Sigmoid colon (tissue), 7 donors: Measurements from ENCODE around the gene NTM. TPM values are rescaled to one million over a fixed set of nuclear protein-coding genes. Genes with fewer than 3 reads are reported as not detected.

Experiments
- DNase-seq: peaks from one replicate; pipeline ENCODE4 v3.0.0-alpha.2; 2019
- H3K27ac ChIP-seq, 4 donors: fragments of 200-600 bp; sonication (generic); one replicate each; pipeline ENCODE4 v1.5.1; 2016 to 2019; ENCODE audit warnings: mild to moderate bottlenecking in 1 of 4
- H3K27me3 ChIP-seq, 3 donors: fragments of 200-600 bp; sonication (generic); one replicate each; pipeline ENCODE4 v1.5.1; 2019; ENCODE audit warnings: mild to moderate bottlenecking in 1 of 3
- H3K36me3 ChIP-seq, 4 donors: fragments of 200-600 bp; sonication (generic); one replicate each; pipeline ENCODE4 v1.5.1; 2016 to 2019
- H3K4me1 ChIP-seq, 4 donors: fragments of 200-600 bp; sonication (generic); one replicate each; pipeline ENCODE4 v1.5.1; 2017 to 2019
- H3K4me3 ChIP-seq, 4 donors: fragments of 200-600 bp; sonication (generic); one replicate each; pipeline ENCODE4 v1.5.1; 2017 to 2019; ENCODE audit warnings: mild to moderate bottlenecking in 2 of 4, moderate library complexity in 1 of 4
- H3K9me3 ChIP-seq, 4 donors: fragments of 200-600 bp in 3 of 4; sonication (generic) in 3 of 4; one replicate each; pipeline versions ENCODE4 v1.5.1 to v1.6.1; 2013 to 2019
- EP300 ChIP-seq, 4 donors: sonication (generic); formaldehyde crosslinking; IDR thresholded peaks; one replicate each; pipeline ENCODE4 v1.6.1; 2017; ENCODE audit warnings: antibody characterized with exemption in 4 of 4
- POLR2A ChIP-seq, 2 donors: fragments of 450-650 bp; IDR thresholded peaks; one replicate each; pipeline ENCODE4 v1.6.1; 2016; ENCODE audit warnings: antibody characterized with exemption in 2 of 2, mild to moderate bottlenecking in 2 of 2, moderate library complexity in 2 of 2
- POLR2AphosphoS5 ChIP-seq, 4 donors: sonication (generic); formaldehyde crosslinking; IDR thresholded peaks; one replicate each; pipeline ENCODE4 v1.6.1; 2017; ENCODE audit warnings: antibody characterized with exemption in 4 of 4
- WGBS, 2 donors: extraction: QIAGEN DNeasy Blood & Tissue Kit; methylation state at CpG; one replicate each; pipeline ENCODE4 v1.1.7; 2013; 5-methylcytosine and 5-hydroxymethylcytosine counted together
- intact Hi-C: fragments of 100-400 bp; cut with DNase I; formaldehyde crosslinking; loops from one replicate; pipeline ENCODE4 v1.15.1; 2023
- polyA plus RNA-seq, 3 donors: library from polyadenylated mRNA; stranded (reverse); fragments of 200-250 nt; gene quantifications; one replicate each; pipeline ENCODE4 v1.2.3, GENCODE V29; 2013
- total RNA-seq, 4 donors: library from RNA; depleted of rRNA; stranded (reverse); fragments of >200 nt; gene quantifications; one replicate each; pipeline ENCODE4 v1.1.0, GENCODE V29; 2016
- TF ChIP-seq, protein P1 (sequence below), 4 experiments: fragments of 450-650 bp in 3 of 4; fragments of 200-600 bp in 1 of 4; IDR thresholded peaks; one replicate each; pipeline ENCODE4 v1.5.1; 2016 to 2019; ENCODE audit warnings: antibody characterized with exemption in 4 of 4, mild to moderate bottlenecking in 3 of 4, moderate library complexity in 2 of 4
- donor health status: healthy with polysubstance abuse.
- donor health status: Bipolar disorder and iron deficiency.
- donor health status: healthy.

Gene NTM
- total and polyA plus RNA-seq, 7 donors: 0.96 to 18.3 (median 6.4) TPM; not detected in 1

DNA sequence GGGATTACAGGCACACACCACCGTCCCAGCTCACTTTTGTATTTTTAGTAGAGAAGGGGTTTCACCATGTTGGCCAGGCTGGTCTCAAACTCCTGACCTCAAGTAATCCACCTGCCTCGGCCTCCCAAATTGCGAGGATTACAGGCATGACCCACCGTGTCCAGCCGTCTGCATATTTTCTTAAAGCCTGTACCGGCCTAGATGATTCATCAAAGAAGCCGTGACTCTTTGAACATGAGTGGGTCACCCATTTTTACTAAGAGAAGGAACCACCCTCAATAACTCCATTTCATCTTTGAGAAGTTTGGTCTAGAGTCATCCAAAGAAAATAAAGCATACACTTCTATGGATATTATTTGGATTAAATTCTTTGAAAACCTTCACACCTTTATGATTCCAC is 388.3 kb downstream of the NTM start:
- intact Hi-C loops: no loop called here
- H3K4me3 ChIP-seq: no peak overlapping the region
- no peaks in the 10 kb centered on the region for H3K9me3 ChIP-seq
- H3K4me1 ChIP-seq: peaks cover 0 to 3% (median 0%) of the 10 kb centered on the region in 4 donors
- WGBS, 2 donors: 93% methylated on average over 7 of the region's 7 CpGs
- H3K36me3 ChIP-seq: no peaks in the 10 kb centered on the region
- no peaks in the 10 kb centered on the region for H3K27me3 ChIP-seq
- H3K27ac ChIP-seq: no peak overlapping the region
- no peak for DNase-seq
- TF ChIP-seq POLR2A (IDR thresholded peaks at IDR 0.05) (no peak), EP300 (IDR thresholded peaks at IDR 0.05) (no peak), POLR2AphosphoS5 (IDR thresholded peaks at IDR 0.05) (no peak)
- TF ChIP-seq, protein P1, sequence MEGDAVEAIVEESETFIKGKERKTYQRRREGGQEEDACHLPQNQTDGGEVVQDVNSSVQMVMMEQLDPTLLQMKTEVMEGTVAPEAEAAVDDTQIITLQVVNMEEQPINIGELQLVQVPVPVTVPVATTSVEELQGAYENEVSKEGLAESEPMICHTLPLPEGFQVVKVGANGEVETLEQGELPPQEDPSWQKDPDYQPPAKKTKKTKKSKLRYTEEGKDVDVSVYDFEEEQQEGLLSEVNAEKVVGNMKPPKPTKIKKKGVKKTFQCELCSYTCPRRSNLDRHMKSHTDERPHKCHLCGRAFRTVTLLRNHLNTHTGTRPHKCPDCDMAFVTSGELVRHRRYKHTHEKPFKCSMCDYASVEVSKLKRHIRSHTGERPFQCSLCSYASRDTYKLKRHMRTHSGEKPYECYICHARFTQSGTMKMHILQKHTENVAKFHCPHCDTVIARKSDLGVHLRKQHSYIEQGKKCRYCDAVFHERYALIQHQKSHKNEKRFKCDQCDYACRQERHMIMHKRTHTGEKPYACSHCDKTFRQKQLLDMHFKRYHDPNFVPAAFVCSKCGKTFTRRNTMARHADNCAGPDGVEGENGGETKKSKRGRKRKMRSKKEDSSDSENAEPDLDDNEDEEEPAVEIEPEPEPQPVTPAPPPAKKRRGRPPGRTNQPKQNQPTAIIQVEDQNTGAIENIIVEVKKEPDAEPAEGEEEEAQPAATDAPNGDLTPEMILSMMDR (IDR thresholded peaks at IDR 0.05): no peak

DNA sequence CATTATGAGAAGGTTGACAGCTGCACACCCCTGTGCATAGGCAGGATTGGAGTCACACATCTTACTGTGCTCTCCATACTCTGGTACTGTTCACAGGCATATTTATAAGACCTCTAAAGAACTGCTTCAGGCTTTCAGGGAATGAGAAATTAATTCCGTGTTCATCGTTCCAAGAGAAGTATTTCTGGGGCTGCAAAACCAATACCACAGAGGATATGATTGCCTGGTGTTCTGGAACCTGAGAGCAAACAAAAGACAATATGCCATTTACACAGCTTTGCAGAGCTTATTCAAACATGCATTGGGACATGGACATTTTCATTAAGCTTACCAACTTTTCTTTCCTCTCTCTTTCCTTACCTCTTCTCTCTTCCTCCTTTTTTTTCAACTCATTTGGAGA is 388.7 kb downstream of the NTM start:
- 88 to 90% methylated on average over 2 of the region's 2 CpGs for WGBS, 2 donors
- DNase-seq: no peak

DNA sequence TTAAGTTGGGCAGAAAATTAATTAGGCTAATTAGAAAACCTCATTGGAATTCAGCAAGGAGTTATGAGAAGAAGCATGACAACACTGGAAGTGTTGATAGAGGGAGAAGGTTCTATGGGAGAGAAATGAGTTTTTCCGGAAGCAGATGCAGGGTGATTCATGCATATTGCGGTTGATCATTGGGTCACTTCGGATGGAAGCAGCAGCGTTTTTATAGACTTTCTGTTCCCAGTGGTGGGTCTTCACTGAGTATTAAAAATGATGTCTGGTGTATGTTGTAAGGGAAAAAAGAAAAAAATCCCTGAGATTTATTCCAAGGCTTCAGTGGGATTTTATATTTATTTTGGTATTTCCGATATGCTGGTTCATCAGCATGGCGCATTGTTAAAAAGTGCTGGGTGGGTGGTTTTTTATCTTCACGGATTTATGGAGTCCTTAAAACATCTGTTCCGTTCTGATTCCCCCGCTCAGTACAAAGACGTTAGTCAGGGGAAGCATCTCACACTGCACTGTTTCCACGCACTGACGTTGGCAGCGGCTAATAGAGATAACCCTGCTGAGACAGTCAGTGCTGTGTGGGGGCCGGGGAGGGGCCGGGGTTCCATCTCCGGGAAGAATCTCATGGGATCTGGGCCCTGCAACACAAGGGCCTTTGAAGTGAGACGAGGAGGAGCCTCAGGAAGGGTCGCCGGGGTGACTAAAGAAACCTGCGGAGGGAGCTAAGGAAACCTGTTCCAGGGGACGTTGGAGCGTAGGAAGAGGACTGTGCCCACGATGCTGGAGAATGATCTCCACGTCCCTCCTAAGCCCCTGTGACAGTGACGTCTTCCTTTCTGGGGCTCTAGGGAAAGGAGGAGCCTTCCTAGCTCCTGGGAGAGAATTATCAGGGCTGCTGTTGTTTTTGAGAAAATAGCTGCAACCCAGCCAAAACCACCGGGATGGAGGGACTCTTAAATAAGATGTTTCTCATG is 390.0 kb downstream of the NTM start:
- no peak overlapping the region for H3K4me3 ChIP-seq
- TF ChIP-seq POLR2A (IDR thresholded peaks at IDR 0.05) (no peak), POLR2AphosphoS5 (IDR thresholded peaks at IDR 0.05) (no peak)
- no peak for DNase-seq
- no peaks in the 10 kb centered on the region for H3K9me3 ChIP-seq
- H3K4me1 ChIP-seq: peaks cover 0 to 3% (median 0%) of the 10 kb centered on the region in 4 donors
- H3K27me3 ChIP-seq: no peaks in the 10 kb centered on the region
- intact Hi-C loops: no loop called here
- WGBS, 2 donors: 60 to 71% methylated on average over 26 of the region's 26 CpGs
- H3K36me3 ChIP-seq: no peaks in the 10 kb centered on the region
- H3K27ac ChIP-seq: no peak overlapping the region

More for the DNA sequence above, 388.7 kb downstream of the NTM start:
- Histone ChIP-seq H3K27me3 (no peaks in the 10 kb centered on the region), H3K4me3 (no peak overlapping the region), H3K4me1 (peaks cover 0 to 3% (median 0%) of the 10 kb centered on the region in 4 donors), H3K36me3 (no peaks in the 10 kb centered on the region), H3K9me3 (no peaks in the 10 kb centered on the region), H3K27ac (no peak overlapping the region)
- intact Hi-C loops: no loop called here
- TF ChIP-seq POLR2A (IDR thresholded peaks at IDR 0.05): no peak
- TF ChIP-seq, protein P1 (IDR thresholded peaks at IDR 0.05): no peak

DNA sequence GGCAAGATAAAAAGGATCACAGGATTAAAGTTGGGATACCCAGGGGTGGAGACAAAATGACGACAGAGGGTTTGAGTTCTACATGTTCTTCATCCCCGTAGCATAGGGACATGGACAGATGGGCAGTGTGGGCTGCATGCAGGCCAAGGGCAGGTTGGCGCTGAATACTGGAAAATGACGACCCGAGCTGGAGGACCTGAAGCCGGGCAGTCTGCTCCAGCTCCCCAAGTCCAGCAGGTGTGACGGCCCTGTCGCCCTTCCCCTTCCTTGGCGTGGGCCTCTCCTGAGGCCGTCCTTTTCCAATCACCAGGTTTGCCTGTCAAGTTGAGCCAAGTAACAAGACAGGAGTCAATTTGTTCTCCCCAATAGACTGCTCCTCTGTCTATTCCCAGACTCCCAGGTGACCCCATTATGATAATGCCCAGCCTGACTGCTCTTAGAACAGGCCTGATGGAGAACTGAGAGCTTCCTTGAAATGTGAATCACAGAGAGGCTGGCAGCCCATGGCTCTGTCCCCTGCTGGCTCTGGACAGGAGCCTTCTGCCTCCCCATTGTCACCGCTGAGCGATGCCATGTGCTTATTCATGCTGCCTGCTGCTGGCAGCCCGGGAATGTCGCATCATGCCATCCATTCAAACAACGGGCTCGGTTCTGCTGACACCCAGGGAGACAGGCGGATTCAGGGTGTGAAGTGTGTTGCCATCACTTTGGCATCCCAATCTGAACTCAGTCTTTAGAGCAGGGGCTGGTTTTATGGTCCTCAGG is 392.1 kb downstream of the NTM start:
- no peaks in the 10 kb centered on the region for H3K9me3 ChIP-seq
- TF ChIP-seq, protein P1 (IDR thresholded peaks at IDR 0.05): no peak
- TF ChIP-seq EP300 (IDR thresholded peaks at IDR 0.05) (no peak), POLR2A (IDR thresholded peaks at IDR 0.05) (no peak)
- 92 to 95% methylated on average over 17 of the region's 17 CpGs for WGBS, 2 donors

More for the DNA sequence above, 392.1 kb downstream of the NTM start:
- Histone ChIP-seq H3K27ac (no peak overlapping the region), H3K36me3 (no peaks in the 10 kb centered on the region), H3K27me3 (no peaks in the 10 kb centered on the region), H3K4me1 (peaks cover 0 to 3% (median 0%) of the 10 kb centered on the region in 4 donors), H3K4me3 (no peak overlapping the region)
- intact Hi-C loops: no loop called here
- DNase-seq: no peak
